IgD-negative memory B cell (primary cell): ENCODE measurements around the gene FAM221A. TPM values are rescaled to one million over a fixed set of nuclear protein-coding genes. Genes with fewer than 3 reads are reported as not detected.
A peak's percentile ranks its signal among the peaks of the same experiment; 100 is the strongest.
"Not testable (repeated sequence)": the region's sequence is repeated elsewhere in the genome, so short reads cannot be mapped to it uniquely, and the experiment has no call there.

Source experiments
- H3K27ac Mint-ChIP-seq, 3 donors: one replicate each; pipeline ENCODE4 v1.8.0; 2020 to 2022; ENCODE audit warnings: mild to moderate bottlenecking in 3 of 3, mixed read lengths in 3 of 3, moderate library complexity in 1 of 3
- H3K27me3 Mint-ChIP-seq: one replicate; pipeline ENCODE4 v1.8.0; 2021; ENCODE audit warnings: mixed read lengths
- H3K36me3 Mint-ChIP-seq: one replicate; pipeline ENCODE4 v1.8.0; 2020; ENCODE audit warnings: mild to moderate bottlenecking, mixed read lengths
- H3K4me1 Mint-ChIP-seq, 3 donors: one replicate each; pipeline ENCODE4 v1.8.0; 2020 to 2022; ENCODE audit warnings: mixed read lengths in 3 of 3, mild to moderate bottlenecking in 1 of 3
- H3K4me3 Mint-ChIP-seq, 4 donors: one replicate each; pipeline ENCODE4 v1.8.0; 2020 to 2022; ENCODE audit warnings: mild to moderate bottlenecking in 4 of 4, mixed read lengths in 4 of 4, moderate library complexity in 3 of 4
- H3K9me3 Mint-ChIP-seq, 3 donors: one replicate each; pipeline ENCODE4 v1.8.0; 2020 to 2021; ENCODE audit warnings: mixed read lengths in 3 of 3, mild to moderate bottlenecking in 1 of 3
- polyA plus RNA-seq: library from polyadenylated mRNA; unstranded; fragments of 300-500 nt; fragmentation: Illumina TruSeq; gene quantifications from one replicate; pipeline ENCODE4 v1.2.3, GENCODE V29; 2021

Gene FAM221A
- polyA plus RNA-seq: 3.6 TPM

- Mint-ChIP-seq H3K4me3 (peak within 1 kb of the TSS; percentile 90 to 96 (median 95)), H3K27me3 (no peaks in the 10 kb centered on the region)
Measured at GRCh38 chr7:23679898-23680413, at the start of gene FAM221A. TSS of gene FAM221A (plus strand) at chr7:23680199. CDS start at chr7:23680219, 20 bp downstream.

GRCh38 chr7:23633417-23633816, 46.6 kb upstream of the FAM221A start:
- no peaks in the 10 kb centered on the region for H3K9me3 Mint-ChIP-seq
- H3K27me3 Mint-ChIP-seq: no peaks in the 10 kb centered on the region
- H3K27ac Mint-ChIP-seq: no peak overlapping the region
- H3K4me1 Mint-ChIP-seq: peaks cover 0 to 3% (median 3%) of the 10 kb centered on the region in 3 donors
- H3K36me3 Mint-ChIP-seq: peaks cover 4% of the 10 kb centered on the region
- H3K4me3 Mint-ChIP-seq: no peak overlapping the region

More at GRCh38 chr7:23679898-23680413, at the start of gene FAM221A:
- H3K27ac Mint-ChIP-seq: peak within 1 kb of the TSS; percentile 75 to 90 (median 90)
- no peaks in the 10 kb centered on the region for H3K9me3 Mint-ChIP-seq
- H3K4me1 Mint-ChIP-seq: peaks cover 0 to 10% (median 7%) of the 10 kb centered on the region in 3 donors
- H3K36me3 Mint-ChIP-seq: no peaks in the 10 kb centered on the region

DNA sequence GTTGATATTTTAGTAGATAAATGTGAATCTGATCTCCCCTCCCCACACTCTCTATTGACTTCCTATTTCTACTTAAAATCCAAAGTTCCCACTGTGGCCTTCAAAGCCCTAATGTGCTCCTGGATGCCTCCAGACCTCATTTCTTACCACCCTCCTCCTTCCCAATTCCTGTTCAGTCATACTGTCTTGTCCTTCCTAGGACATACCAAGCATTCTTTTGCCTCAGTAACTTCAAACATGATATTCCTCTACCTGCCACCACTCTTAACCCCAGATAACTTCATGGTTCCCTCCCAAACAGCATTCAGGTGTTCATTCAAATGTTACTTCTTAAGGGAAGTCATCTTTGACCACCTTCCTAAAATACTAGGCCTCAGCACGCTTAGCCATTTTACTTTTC, 34.2 kb upstream of the FAM221A start:
- no peaks in the 10 kb centered on the region for H3K36me3 Mint-ChIP-seq
- no peaks in the 10 kb centered on the region for H3K27me3 Mint-ChIP-seq
- no peak overlapping the region for H3K27ac Mint-ChIP-seq
- peaks cover 0 to 2% (median 0%) of the 10 kb centered on the region in 3 donors for H3K9me3 Mint-ChIP-seq
- H3K4me3 Mint-ChIP-seq: no peak overlapping the region
- H3K4me1 Mint-ChIP-seq: no peaks in the 10 kb centered on the region

GRCh38 chr7:23653942-23654341, 26.1 kb upstream of the FAM221A start:
- Mint-ChIP-seq H3K4me3 (peak overlapping the region in 1 of 4 donors; percentile 74), H3K27me3 (no peaks in the 10 kb centered on the region), H3K9me3 (peaks cover 6 to 20% (median 15%) of the 10 kb centered on the region in 3 donors), H3K36me3 (peaks cover 4% of the 10 kb centered on the region), H3K27ac (no peak overlapping the region), H3K4me1 (peaks cover 0 to 2% (median 0%) of the 10 kb centered on the region in 3 donors)

GRCh38 chr7:23654508-23654907, 25.5 kb upstream of the FAM221A start:
- H3K4me3 Mint-ChIP-seq: no peak overlapping the region
- peaks cover 7 to 20% (median 16%) of the 10 kb centered on the region in 3 donors for H3K9me3 Mint-ChIP-seq
- H3K4me1 Mint-ChIP-seq: peaks cover 0 to 2% (median 0%) of the 10 kb centered on the region in 3 donors
- peaks cover 4% of the 10 kb centered on the region for H3K36me3 Mint-ChIP-seq
- H3K27ac Mint-ChIP-seq: no peak overlapping the region
- no peaks in the 10 kb centered on the region for H3K27me3 Mint-ChIP-seq

- Mint-ChIP-seq H3K4me1 (peaks cover 0 to 2% (median 0%) of the 10 kb centered on the region in 3 donors), H3K4me3 (no peak overlapping the region), H3K27me3 (no peaks in the 10 kb centered on the region), H3K36me3 (peaks cover 4% of the 10 kb centered on the region), H3K9me3 (peaks cover 7 to 20% (median 17%) of the 10 kb centered on the region in 3 donors), H3K27ac (no peak overlapping the region)
Measured at GRCh38 chr7:23655433-23655832, 24.6 kb upstream of the FAM221A start.

GRCh38 chr7:23658831-23659427, 21.1 kb upstream of the FAM221A start:
- Mint-ChIP-seq H3K9me3 (peaks cover 4 to 21% (median 10%) of the 10 kb centered on the region in 3 donors), H3K4me3 (no peak overlapping the region), H3K27ac (peak overlapping the region in 1 of 3 donors; percentile 75), H3K36me3 (peaks cover 6% of the 10 kb centered on the region), H3K27me3 (no peaks in the 10 kb centered on the region), H3K4me1 (peaks cover 0 to 2% (median 0%) of the 10 kb centered on the region in 3 donors)

DNA sequence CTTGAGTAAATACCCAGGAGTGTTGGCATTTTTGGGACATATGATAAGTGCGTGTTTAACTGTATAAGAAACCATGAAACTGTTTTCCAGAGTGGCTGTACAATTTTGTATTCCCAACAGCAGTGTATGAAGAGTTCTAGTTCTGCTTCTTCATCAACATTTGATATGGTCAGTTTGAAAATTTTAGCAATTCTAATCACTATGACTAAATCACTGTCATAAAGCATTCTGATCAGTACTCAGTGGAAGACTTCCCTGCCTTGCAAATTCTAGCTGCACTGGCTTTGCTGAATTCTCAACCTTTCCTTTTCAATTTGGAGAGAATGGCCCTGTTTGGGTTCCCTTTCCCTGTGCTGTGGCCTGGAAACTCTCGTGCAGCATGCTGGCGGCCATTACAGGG, 18.6 kb upstream of the FAM221A start:
- Mint-ChIP-seq H3K9me3 (peaks cover 4 to 16% (median 10%) of the 10 kb centered on the region in 3 donors), H3K4me1 (no peaks in the 10 kb centered on the region), H3K27me3 (no peaks in the 10 kb centered on the region), H3K27ac (no peak overlapping the region), H3K36me3 (peaks cover 6% of the 10 kb centered on the region), H3K4me3 (no peak overlapping the region)

DNA sequence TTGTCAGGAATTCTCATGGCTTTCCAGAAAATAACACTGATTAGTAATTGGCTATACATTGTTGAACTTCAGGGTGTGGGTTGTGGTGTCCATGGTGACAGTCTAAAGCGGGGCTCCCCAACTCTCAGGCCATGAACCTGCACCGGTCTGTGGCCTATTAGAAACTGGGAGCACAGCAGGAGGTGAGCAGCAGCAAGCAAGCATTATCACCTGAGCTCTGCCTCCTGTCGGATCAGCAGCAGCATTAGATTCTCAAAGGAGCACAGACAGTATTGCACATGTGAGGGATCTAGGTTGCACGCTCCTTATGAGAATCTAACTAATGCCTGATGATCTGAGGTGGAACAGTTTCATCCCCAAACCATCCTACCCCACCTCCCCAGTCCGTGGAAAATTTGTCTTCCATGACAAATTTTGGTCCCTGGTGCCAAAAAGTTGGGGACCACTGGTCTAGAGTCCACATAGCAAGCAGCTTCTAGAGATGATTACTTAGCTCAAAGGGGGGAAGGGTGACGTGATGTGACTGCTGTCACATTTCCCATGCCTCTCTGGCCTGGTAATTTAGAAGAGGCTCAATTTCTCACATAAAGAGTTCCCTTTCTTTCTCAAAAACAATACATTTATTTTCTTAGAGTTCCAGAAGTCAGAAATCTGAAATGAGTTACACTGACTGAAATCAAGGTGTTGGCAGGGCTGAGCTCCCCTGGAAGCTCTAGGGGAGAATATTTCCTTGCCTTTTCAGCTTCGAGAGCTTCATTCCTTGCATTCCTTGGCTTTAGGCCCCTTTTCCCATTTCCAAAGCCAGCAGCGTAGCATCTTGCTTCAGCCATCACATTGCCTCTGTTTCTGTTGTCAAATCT, 17.6 kb upstream of the FAM221A start:
- Mint-ChIP-seq H3K4me1 (no peaks in the 10 kb centered on the region), H3K27ac (no peak overlapping the region), H3K4me3 (no peak overlapping the region), H3K27me3 (no peaks in the 10 kb centered on the region), H3K9me3 (peaks cover 2 to 12% (median 7%) of the 10 kb centered on the region in 3 donors), H3K36me3 (peaks cover 3% of the 10 kb centered on the region)

DNA sequence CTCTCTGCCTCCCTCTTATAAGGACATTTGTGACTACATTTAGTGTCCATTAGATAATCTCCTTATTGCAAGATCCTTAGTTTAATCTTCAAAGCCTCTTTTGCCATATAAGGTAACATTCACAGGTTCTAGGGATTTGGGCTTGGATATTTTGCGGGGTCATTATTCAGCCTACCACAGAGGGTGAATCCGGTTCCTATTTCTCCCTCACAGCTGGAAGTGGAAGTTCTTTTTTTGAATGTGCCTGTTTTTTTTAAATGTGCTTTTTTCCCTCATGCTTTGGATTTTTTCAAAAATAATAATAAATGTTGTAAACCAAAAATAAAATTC, 17.1 kb upstream of the FAM221A start:
- Mint-ChIP-seq H3K4me1 (no peaks in the 10 kb centered on the region), H3K9me3 (peaks cover 2 to 12% (median 6%) of the 10 kb centered on the region in 3 donors), H3K27me3 (no peaks in the 10 kb centered on the region), H3K36me3 (peaks cover 3% of the 10 kb centered on the region), H3K27ac (no peak overlapping the region), H3K4me3 (no peak overlapping the region)

DNA sequence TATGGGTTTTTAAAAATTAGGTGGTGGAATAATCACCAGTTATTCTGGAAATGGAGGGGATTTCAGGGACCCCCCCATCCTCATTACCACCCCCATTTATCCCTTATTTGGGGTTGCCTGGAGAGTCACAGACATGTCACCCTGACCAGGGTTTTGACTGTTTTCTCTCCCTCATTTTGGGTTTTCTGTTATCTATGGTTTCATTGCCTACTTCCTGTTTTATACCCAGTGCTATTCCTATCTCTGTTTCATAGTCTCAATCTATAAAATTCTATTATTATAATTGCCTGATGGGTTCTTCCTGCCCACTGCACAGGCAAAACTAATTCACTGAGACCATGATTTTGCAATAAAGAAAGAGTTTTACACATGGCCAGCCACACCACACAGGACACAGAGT, 15.9 kb upstream of the FAM221A start:
- H3K4me1 Mint-ChIP-seq: no peaks in the 10 kb centered on the region
- peaks cover 3% of the 10 kb centered on the region for H3K36me3 Mint-ChIP-seq
- no peak overlapping the region for H3K4me3 Mint-ChIP-seq
- H3K27me3 Mint-ChIP-seq: no peaks in the 10 kb centered on the region
- peaks cover 0 to 8% (median 2%) of the 10 kb centered on the region in 3 donors for H3K9me3 Mint-ChIP-seq
- no peak overlapping the region for H3K27ac Mint-ChIP-seq

DNA sequence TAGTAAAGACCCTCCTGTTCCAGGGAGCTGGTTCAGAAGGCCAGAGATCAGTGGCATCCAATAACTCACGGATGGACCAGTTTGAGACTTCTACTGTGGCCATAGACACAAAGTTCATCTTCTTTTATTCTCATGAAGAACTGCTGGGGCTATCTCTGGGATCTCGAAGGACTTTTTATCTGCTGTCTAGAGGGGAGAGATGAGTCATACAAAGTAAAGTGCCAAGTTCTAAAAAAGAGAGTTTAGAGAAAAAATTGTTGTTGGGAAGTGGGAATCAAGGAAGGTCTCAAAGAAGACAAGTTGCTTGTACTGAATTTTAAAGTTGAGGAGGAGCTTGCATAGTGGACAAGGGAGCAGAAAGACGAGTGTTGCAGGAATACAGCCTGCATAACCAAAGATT, 8.0 kb upstream of the FAM221A start:
- no peak overlapping the region for H3K27ac Mint-ChIP-seq
- no peaks in the 10 kb centered on the region for H3K36me3 Mint-ChIP-seq
- H3K4me1 Mint-ChIP-seq: no peaks in the 10 kb centered on the region
- H3K4me3 Mint-ChIP-seq: no peak overlapping the region
- H3K27me3 Mint-ChIP-seq: no peaks in the 10 kb centered on the region
- H3K9me3 Mint-ChIP-seq: no peaks in the 10 kb centered on the region

- Mint-ChIP-seq H3K4me1 (peaks cover 2 to 13% (median 12%) of the 10 kb centered on the region in 3 donors), H3K36me3 (no peaks in the 10 kb centered on the region), H3K4me3 (peak overlapping the region; percentile 90 to 96 (median 95)), H3K27me3 (no peaks in the 10 kb centered on the region), H3K9me3 (no peaks in the 10 kb centered on the region), H3K27ac (peak overlapping the region; percentile 63 to 90 (median 75))
Measured at GRCh38 chr7:23680414-23681405, 711 bp downstream of the FAM221A start.

DNA sequence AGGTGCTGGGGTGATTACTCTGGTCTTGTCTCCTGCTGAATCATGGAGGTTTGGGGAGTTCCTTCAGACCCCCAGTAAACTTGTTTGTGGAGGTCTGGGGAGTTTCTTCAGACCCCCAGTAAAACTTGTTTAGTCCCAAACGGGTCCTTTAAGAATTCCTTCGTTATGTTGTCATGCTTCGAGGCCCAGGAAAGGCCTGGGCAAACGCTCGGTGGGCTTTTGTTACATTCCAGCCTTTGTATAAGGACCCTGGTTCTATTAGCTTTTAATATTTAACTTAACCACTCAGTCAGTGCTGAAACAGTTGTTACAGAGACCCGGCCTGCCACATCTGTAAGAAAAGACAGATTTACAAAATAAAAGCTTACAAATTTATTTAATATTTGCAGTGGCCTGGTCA, 4.0 kb downstream of the FAM221A start:
- H3K27me3 Mint-ChIP-seq, H3K36me3 Mint-ChIP-seq, H3K4me3 Mint-ChIP-seq, H3K27ac Mint-ChIP-seq, H3K9me3 Mint-ChIP-seq: not testable (repeated sequence)
- peaks cover 2 to 13% (median 10%) of the 10 kb centered on the region in 3 donors for H3K4me1 Mint-ChIP-seq
